Cardiac fibroblast (primary cell): ENCODE results near the gene ASTN2.

ENCODE experiments used
- DNase-seq, 2 donors: peaks; one replicate each; pipeline versions ENCODE4 v3.0.0 to v3.0.0-alpha.2; 2010; ENCODE audit warnings: low read depth in 2 of 2
- H3K4me3 ChIP-seq, 2 donors: replicated peaks in 1 of 2; 1 replicate in 1 of 2; 2 replicates in 1 of 2; pipeline ENCODE4 v1.5.1; 2011; ENCODE audit warnings: low read depth in 2 of 2, low read length in 2 of 2, mild to moderate bottlenecking in 2 of 2, moderate library complexity in 1 of 2
- TF ChIP-seq, protein P1 (sequence below): IDR thresholded peaks from one replicate; pipeline ENCODE4 v1.5.1; 2011; ENCODE audit warnings: low read depth, mild to moderate bottlenecking, low read length, inconsistent platforms

The ASTN2 gene

DNA sequence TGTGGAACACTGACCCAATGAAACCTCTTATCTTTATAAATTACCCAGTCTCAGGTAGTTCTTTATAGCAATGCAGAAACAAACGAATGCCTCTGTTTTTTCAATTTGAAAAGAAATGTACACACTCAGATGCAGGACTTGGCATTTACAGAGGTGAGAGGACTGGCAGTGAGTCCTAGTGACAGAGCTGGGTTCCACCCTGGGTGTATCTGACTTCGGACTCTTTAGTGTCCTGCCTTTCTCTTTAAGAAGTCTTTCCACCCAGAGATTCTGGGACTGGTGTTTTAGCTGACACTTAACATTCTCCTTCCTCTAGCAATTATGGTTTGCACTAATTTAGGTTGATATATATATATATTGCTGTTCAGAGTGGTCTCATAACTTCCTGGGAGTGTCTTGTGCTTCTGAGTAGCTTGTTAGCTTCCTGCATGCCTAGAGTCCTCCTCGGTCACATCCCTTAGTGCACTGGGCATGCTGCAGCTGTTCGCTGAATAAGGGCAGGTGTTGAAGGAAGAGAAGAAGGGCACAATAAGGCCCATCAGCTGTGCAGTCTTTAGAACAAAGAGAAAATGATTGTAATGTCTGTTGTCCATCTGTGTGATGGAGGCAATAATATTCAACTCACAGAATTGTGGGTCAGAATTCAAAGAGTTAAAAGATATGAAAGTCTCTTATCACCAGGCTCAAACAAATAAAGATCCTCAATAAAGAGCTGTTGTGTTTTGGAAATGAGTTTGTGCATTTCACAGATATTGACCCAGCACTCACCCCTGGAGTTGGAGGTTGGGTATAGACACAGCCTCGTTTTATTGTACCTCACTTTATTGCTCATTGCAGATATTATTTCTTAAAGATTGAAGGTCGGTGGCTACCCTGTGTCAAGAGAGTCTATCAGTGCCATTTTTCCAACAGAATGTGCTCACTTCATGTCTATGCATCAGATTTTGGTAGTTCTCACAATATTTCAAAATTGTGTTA is 540.6 kb downstream of the ASTN2 start:
- DNase-seq: no peak
- TF ChIP-seq, protein P1, sequence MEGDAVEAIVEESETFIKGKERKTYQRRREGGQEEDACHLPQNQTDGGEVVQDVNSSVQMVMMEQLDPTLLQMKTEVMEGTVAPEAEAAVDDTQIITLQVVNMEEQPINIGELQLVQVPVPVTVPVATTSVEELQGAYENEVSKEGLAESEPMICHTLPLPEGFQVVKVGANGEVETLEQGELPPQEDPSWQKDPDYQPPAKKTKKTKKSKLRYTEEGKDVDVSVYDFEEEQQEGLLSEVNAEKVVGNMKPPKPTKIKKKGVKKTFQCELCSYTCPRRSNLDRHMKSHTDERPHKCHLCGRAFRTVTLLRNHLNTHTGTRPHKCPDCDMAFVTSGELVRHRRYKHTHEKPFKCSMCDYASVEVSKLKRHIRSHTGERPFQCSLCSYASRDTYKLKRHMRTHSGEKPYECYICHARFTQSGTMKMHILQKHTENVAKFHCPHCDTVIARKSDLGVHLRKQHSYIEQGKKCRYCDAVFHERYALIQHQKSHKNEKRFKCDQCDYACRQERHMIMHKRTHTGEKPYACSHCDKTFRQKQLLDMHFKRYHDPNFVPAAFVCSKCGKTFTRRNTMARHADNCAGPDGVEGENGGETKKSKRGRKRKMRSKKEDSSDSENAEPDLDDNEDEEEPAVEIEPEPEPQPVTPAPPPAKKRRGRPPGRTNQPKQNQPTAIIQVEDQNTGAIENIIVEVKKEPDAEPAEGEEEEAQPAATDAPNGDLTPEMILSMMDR: no peak
- H3K4me3 ChIP-seq: no peak overlapping the region

DNA sequence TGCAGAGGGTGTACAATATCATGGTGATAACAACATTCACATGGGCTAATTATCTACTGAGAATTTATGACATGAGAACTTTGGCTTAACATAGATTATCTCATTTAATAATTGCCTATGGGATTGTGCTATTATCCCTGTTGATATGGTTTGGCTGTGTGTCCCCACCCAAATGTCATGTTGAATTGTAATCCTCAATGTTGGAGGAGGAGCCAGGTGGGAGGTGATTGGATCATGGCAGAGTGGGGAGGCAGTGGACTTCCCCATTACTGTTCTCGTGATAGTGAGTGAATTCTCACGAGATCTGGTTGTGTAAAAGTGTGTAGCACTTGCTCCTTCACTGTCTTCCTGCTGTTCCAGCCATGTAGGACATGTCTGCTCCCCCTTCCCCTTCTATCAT is 541.4 kb downstream of the ASTN2 start:
- TF ChIP-seq, protein P1: no peak
- no peak for DNase-seq
- no peak overlapping the region for H3K4me3 ChIP-seq

DNA sequence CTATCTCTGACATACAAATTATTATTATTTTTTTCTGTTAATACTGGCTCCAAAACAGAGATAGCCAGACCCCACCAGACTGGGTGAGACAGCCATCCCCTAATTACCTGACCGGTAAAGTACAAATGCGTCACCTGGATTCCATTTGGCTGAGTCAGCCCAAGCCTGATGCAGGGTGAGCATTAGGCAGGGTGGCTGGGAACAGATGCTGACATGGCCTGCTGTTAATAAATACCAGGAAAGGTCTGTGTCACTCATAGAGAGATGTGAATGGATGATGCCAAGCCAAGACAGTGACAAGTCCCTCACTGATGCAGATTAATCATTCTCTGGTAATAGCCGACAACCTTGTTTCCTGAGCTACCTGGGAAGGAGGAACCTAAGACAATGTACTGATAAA is 544.3 kb downstream of the ASTN2 start:
- H3K4me3 ChIP-seq: no peak overlapping the region
- DNase-seq: no peak
- TF ChIP-seq, protein P1: no peak

DNA sequence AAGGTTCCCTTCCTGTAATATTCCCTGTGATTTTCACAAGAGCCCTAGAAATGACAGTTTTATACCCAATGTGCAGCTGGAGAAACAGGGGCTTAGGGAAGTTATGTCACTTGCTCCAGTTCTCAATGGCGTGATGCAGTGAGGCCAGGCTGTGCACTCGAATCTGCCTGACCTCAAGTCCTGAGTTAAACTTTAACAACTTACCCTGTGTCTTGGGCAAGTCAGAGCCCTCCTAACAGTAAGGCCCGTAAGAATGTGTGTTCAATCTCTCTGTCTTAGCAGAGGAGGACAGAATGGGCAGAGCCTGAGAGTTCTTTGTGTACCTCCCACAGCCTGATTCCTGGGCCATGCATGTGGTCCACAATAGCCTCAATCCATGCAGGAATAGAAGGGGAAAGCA is 546.7 kb downstream of the ASTN2 start:
- TF ChIP-seq, protein P1: no peak
- DNase-seq: no peak
- no peak overlapping the region for H3K4me3 ChIP-seq

DNA sequence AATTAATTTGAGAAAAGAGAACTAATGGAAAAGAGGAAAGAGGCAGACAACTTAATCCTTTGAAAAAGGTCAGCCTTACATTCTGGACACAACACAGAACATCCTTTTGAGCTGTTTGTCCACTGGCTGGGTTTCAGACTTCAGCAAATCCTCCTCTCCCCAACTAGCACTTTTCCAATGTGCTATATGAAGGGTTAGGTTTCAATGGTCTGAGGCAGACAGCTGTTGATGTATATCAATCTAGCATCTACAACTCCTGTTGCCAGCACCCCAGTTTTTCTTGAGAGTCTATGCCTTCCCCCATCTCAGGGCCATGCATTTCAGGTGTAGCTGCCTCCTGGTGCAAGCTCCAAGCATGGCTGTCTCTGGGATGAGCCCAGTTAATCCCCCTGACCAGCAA is 553.5 kb downstream of the ASTN2 start:
- H3K4me3 ChIP-seq: no peak overlapping the region
- TF ChIP-seq, protein P1: no peak
- no peak for DNase-seq

DNA sequence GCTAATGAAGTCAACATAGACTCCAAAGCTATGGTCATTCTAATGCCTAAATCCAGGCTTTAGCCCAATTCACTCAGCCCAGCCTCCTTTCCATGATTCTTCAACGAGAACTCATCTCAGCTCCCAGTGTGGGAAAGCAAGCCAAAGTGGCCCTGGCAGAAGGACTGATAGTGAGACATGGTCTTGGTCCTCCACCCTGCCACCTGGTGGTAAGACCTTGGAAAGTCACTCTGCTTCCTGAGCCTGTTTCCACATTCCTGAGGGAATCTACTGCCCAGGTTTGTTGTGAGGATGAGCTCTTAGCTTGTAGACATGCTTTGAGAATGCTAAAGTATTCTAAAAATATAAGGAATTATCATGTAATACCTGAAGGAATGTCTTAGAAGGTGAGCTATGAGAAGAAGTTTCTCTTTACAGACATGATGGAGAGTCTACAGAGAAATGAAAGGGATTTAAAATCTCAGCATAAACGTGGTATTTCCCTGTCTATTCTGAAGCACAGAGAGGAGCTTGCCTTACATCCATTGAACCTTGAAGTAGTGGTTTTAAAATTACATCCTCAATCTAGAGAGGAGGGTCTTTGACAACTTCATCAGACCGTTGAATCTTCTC is 554.2 kb downstream of the ASTN2 start:
- no peak overlapping the region for H3K4me3 ChIP-seq
- peak; percentile 74 to 75 for DNase-seq
- TF ChIP-seq, protein P1: peak; percentile 72
